ENCODE data around the gene FASN. TPM values are rescaled to one million over a fixed set of nuclear protein-coding genes. Genes with fewer than 3 reads are reported as not detected.

FASN gene
- polyA plus RNA-seq, 1 of the 3 experiments (the other 2 are of a cell fraction): 55.1 TPM

- TF ChIP-seq IRF3 (IDR thresholded peaks at IDR 0.05; ENCODE audit: low read depth, low read length) (peak; percentile 56), RXRA (IDR thresholded peaks at IDR 0.05; ENCODE audit: borderline replicate concordance, low read depth) (no peak), RCOR1 (IDR thresholded peaks at IDR 0.05; ENCODE audit: low read length) (no peak), EP300 (IDR thresholded peaks at IDR 0.05; ENCODE audit: borderline replicate concordance in 1 of 2, low read depth in 1 of 2, low read length in 1 of 2) (no peak), MXI1 (IDR thresholded peaks at IDR 0.05; ENCODE audit: low read depth, low read length) (peak; percentile 96), ZBTB33 (IDR thresholded peaks at IDR 0.05; ENCODE audit: borderline replicate concordance, low read depth) (no peak), RAD21 (IDR thresholded peaks at IDR 0.05; ENCODE audit: low read length) (peak; percentile 44), TCF12 (IDR thresholded peaks at IDR 0.05) (no peak)
These were observed 60.7 kb downstream of the FASN start, which contains the start of gene DCXR (continued) for GRCh38 chr17:82037092-82037888.

GRCh38 chr17:82036634-82037091 lies 61.4 kb downstream of the FASN start:
- Histone ChIP-seq H2AFZ (ENCODE audit: low read depth) (peak overlapping the region; percentile 93), H3K4me1 (ENCODE audit: control insufficient read depth in 1 of 2, insufficient read depth in 2 of 2, low read depth in 1 of 2, low read length in 1 of 2) (peaks cover 7 to 30% of the 10 kb centered on the region in 2 experiments), H4K20me1 (ENCODE audit: insufficient read depth) (no peaks in the 10 kb centered on the region), H3K9me2 (no peaks in the 10 kb centered on the region), H3K4me2 (peak overlapping the region; percentile 99), H3K36me3 (replicated peaks in 1 of 2; ENCODE audit: control insufficient read depth in 1 of 2, insufficient read depth in 2 of 2, low read length in 1 of 2) (peaks cover 5 to 8% of the 10 kb centered on the region in 2 experiments), H3K79me2 (ENCODE audit: insufficient read depth) (no peaks in the 10 kb centered on the region), H3K27me3 (ENCODE audit: insufficient read depth) (no peaks in the 10 kb centered on the region), H3K4me3 (ENCODE audit: low read depth in 2 of 2, low read length in 1 of 2) (peak overlapping the region; percentile 72 to 87), H3K9me3 (no peaks in the 10 kb centered on the region), H3K9ac (peak overlapping the region; percentile 66), H3K27ac (ENCODE audit: low read depth in 2 of 2, low read length in 1 of 2) (peak overlapping the region; percentile 74 to 92; a peak in 3 of 4 replicates), H3F3A (replicated peaks; ENCODE audit: insufficient read depth) (peaks cover 14% of the 10 kb centered on the region)
- POLR2A ChIA-PET: interaction anchor here (0.6 to 1.4 kb wide), 4 partner anchors 14 to 121 kb away, joined by 3 to 7 read pairs (median 4); partner anchors contain the start of genes CENPX and LRRC45
- no peak for DNase-seq
- no peak for TF ChIP-seq TAF1 (IDR thresholded peaks at IDR 0.05; ENCODE audit: borderline replicate concordance, low read depth, low read length)
- no peak for TF ChIP-seq SMC3 (IDR thresholded peaks at IDR 0.05; ENCODE audit: low read depth, low read length)
- no peak for TF ChIP-seq FOXJ3 (CRISPR knock-in tag; IDR thresholded peaks at IDR 0.05)
- TF ChIP-seq NFIC (IDR thresholded peaks at IDR 0.05; ENCODE audit: borderline replicate concordance): no peak
- TF ChIP-seq CHD2 (IDR thresholded peaks at IDR 0.05; ENCODE audit: low read length, partially characterized antibody): no peak
- 0 out of 2 replicates have a peak, but pooled peaks have one; percentile 14 for TF ChIP-seq REST (IDR thresholded peaks at IDR 0.05; ENCODE audit: low read depth, low read length)
- CTCF ChIA-PET: interaction anchor here (0.7 to 35.7 kb wide), 22 partner anchors 9 to 169 kb away, joined by 3 to 1216 read pairs (median 4); partner anchors contain the start of genes ASPSCR1, CENPX, DUS1L and FASN
- WGBS (ENCODE audit: low lambda C conversion rate): 40% methylated on average over 20 of the region's 23 CpGs
